HG02973 (cell line): ENCODE results near the gene TBCD.

Experiments
- ATAC-seq: cut with Tn5 transposase; IDR thresholded peaks from one replicate; pipeline ENCODE4 v1.9.1; 2021; ENCODE audit warnings: moderate library complexity; ENCODE audit not compliant: unreplicated experiment

The TBCD gene

DNA sequence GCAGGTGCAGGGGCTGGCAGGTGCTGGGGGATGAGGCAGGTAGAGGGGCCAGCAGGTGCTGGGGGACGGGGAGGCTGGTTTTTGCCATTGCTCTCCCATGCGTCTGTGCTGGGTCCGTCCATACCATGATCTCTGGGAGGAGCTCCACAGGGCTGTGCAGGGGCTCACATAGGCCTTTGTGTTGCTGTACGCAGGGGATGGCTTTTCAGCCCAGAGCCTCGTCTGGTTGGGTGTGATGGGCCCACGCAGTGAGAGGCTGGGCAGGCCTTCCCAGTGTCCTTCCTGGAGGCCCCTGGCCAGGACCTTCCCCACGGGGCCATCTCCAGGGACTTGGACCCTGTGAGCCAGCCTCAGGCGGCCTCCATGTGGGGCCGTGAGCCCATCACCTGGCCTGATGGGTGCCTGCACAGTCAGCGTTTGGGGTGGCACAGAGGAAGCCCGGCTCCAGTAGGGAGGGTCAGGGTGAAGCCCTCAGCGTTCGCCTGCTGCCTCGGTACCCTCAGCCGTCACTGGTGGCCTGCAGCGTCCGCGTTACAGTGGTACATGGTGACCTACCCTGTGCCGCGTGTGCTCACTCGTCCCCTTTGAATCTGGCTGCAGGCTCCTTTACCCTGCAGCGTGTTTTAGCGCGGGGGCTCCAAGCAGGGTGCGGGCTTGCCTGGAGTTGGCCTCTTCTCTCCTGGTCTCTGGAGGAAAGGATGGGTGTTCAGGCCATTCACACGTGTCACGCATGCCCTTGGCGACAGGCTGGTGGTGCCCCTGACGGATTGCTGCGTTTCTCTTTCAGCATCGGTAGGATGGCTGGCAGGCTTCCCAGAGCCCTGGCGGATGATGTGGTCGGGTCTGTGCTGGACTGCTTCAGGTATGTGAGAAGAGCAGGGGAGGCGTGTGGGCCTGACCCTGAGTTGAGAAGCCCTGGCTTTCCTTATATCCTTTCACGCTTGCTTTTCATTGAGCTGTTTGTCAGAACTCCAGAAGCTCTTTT, 57.3 kb downstream of the TBCD start:
- no peak for ATAC-seq

DNA sequence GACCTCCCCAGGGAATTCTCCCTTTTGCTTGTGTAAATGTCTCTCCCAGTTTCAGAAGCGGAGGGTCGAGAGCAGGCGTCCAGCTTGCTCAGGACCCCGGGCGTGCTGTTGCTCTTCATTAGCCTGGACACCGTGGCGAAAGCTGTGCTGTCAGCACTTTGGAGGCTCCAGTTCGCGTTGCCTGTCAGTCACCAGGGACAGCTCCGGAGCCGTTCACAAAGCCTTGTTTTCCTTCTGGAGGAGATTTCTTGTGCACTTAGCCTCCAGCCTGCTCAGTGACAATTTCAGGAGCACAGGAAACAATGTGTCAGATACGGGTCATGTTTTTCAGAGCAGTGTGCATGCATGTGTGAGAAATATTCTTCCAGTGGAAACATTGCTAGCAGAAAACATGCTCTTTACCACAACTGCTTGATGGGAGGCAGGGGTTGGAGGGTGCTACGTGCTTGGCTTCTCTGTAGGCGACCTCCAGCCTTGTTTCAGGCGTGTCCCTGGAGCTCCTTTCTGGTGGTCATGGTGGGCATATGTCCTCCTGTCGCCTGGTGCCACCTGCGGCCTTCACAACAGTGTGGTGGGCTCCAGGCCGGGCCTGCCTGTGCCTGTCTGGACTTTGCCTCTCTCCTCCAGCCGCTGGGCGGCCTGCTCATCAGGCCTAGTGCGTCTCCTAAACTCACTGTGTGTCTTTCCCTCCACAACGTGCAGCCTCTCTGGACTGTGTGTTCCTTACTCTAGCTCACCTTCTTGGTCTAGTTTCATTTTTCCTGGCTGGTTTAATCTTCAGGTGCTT, 59.0 kb downstream of the TBCD start:
- ATAC-seq: no peak

DNA sequence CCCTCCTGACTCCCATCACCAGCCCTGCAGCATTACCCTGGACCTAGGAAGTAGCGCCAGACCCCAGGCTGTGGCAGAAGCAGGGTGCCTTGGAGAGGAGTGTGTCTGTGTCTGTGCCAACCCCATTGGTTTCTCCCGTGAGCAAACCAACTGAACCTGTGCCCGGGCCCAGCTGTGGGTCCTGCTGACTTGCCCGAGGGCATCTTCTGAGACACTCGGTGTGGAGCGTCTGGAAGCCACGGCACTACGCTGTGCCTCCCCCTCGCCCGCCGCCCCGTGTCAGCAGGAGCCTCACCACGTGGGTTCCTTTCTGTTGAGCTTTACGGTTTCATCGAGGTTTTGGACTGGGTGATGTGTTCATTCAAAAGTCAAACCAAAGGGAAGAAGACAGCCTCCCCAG, 60.2 kb downstream of the TBCD start:
- ATAC-seq: no peak

DNA sequence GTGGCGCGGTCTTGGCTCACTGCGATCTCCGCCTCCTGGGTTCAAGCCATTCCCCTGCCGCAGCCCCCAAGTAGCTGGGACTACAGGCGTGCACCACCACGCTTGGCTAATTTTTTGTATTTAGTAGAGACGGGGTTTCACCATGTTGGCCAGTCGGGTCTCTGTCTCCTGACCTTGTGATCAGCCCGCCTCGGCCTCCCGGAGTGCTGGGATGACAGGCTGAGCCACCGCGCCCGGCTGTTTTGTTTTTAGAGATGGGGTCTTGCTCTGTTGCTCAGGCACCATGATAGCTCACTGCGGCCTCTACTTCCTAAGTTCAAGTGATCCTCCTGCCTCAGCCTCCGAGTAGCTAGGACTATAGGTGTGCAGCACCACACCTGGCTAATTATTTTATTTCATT, 60.7 kb downstream of the TBCD start:
- no peak for ATAC-seq

DNA sequence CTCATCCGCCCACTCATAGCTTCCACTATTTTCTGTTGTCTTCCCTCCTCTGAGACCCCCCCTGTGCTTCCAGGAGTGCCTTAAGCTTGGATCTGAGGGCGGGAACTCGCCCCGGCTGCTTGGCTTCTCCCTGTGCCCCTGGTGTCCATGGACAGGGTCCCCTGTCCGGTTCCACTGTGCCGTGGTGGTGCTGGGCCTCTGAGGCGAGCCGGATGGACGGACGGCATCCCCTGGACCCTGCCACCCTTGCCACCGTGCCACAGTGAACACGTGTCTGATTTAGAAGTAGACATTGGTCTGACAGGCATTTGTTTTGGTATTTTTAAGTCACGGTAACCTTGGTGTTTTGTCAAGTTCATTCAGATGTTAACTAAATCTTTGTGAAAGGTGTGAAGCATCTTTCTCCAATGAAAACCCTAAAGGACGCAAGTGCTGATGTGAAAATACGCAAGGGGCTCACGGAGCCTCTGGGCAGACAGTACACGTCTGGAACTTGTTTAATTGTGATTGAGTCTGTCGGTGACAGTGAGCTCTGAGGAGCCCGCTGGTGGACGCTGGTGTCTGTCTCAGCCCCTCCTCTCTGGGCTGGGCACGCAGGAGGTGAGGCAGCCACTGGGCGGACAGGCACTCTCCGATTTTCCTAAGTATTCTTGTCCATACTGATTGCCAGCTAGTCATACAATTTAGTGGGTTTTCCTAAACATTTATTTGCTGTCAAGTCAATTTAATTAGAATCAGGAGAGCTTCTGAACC, 61.6 kb downstream of the TBCD start:
- ATAC-seq: no peak

DNA sequence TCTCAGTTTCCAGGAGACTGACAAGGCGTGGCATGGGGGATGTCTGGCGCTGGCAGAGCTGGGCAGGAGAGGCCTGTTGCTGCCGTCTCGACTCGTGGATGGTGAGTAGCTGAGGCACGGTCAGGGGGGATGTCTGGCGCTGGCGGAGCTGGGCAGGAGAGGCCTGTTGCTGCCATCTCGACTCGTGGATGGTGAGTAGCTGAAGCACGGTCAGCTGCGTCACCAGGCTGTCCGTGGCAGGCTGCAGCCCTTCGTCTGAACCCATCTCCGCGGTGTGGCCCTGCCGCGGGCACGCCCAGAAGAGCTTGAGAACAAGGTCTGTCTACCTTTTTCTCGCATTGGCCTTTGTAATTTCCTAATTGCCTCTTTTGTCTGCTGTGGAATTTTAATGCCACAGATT, 63.0 kb downstream of the TBCD start:
- no peak for ATAC-seq

DNA sequence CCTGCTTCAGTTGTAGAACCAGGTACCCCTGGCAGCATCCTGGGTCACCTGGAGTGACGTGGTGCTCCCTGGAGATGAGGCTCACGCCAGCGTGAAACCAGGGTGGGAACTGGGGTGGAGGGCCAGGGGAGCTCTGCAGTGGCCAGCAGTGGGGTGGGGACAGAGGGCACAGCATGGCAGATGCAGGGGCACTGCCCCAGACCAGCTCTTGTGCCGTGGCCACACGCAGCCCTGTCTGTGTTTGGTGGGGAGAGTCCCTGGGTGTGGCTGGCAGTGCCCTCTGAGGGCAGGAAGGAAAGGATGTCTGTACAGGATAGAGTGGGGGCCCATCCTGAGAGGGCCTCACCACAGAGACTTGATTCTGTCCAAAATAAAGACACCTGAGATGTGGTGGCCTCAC, 63.5 kb downstream of the TBCD start:
- no peak for ATAC-seq

DNA sequence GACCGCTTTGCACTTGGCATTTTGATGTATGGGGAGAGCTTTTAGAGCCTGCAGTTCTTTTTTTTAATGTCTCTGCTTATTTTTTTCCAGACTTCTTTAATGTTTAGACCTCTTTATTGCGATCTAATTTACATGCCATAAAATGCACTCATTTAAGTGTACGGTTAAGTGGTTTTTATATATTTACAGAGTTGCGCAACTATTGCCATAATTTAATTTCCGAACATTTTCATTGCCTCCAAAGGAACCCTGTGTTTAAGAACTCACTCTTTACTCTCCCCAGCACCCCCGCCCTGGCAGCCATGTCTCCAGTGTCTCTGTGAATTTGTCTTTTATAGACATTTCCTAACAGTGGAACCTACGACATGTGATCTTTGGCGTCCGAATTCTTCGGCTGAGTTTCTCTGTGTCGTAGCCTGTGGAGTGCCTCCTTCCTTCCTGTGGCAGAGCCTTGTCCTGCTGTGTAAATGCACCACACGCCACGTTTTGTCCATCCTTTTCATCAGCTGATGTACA, 64.0 kb downstream of the TBCD start:
- no peak for ATAC-seq

DNA sequence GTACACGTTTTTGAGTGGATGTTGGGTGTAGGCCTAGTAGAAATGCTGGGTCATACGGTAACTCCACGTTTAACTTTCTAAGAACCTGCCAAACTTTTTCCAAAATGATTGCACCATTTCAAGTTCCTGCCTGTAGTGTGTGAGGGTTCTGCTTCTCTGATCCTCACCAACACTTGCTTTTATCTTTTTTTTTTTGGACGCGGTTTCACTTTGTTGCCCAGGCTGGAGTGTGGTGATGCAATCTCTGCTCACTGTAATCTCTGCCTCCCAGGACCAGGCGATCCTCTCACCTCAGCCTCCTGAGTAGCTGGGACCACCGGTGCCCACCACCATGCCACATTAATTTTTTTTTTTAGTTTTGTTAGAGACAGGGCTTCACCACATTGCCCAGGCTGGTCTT, 64.5 kb downstream of the TBCD start:
- no peak for ATAC-seq

DNA sequence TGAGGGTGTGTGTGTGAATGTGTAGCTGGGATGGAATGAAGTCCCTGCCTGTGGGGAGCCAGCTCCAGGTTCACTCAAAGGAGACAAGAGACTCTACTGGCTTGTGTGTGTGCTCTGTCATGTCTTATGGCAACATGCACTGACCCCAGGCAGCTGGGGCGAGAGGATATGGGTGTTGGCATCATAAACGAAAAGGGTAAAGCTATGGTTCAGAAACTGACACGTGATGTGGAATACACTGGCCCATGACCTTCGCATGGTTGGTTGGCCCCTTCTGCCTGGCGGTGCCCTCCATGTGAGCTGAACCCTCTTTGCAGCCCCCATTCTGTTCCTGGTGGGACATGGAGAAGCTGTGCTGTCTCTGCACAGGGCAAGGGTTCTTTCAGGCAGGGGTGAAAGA, 66.1 kb downstream of the TBCD start:
- no peak for ATAC-seq

DNA sequence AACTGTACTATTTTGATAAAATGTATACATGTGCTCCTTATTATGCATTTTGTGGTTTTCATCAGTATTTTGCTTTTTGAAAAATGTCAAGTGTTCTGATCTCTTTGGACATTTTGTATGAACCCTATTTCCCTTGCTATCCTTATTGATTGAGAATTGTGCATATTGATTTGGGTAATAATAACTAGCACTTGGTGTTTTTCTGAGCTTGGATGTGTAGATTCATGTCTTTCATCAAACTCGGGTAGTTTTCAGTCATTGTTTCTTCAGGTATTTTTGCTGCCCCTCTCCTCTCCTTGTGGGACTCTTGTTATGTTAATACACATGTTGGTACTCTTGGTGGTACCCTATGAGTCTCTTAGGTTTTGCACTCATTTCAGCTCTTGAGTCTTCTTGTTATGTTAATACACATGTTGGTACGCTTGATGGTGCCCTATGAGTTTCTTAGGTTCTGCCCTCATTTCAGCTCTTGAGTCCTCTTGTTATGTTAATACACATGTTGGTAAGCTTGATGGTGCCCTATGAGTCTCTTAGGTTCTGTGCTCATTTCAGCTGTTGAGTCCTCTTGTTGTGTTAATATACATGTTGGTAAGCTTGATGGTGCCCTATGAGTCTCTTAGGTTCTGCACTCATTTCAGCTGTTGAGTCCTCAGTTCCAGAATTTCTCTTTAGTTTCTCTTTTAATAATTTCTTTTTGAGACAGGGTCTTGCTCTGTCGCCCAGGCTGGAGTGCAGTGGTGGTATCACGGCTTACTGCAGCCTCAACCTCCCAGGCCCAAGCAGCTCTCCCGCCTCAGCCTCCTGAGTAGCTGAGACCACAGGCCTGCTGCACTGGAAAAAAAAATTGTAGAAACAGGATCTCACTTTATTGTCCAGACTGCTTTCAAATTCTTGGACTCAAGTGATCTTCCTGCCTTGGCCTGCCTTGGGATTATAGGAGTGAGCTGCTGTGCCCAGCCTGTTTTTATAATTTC, 68.7 kb downstream of the TBCD start:
- ATAC-seq: no peak

DNA sequence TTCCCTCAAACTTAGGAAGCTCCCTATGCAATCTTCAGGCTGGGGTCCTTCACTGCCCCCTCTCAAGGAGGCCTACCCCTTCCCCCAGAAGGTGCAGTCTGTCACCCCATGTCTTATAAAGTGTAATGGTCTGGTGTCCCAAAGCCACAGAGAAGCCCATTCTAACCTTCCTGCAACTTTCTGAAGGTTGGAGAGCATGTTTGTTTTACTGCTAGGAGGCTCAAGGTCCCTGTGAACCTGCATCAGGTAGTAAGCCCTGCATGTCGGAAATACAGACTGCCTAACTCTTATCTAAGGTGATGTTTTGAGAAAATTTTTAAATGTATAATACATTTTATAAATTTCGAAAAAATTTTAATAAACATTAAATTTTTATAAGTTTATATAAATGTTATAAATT, 69.7 kb downstream of the TBCD start:
- no peak for ATAC-seq

DNA sequence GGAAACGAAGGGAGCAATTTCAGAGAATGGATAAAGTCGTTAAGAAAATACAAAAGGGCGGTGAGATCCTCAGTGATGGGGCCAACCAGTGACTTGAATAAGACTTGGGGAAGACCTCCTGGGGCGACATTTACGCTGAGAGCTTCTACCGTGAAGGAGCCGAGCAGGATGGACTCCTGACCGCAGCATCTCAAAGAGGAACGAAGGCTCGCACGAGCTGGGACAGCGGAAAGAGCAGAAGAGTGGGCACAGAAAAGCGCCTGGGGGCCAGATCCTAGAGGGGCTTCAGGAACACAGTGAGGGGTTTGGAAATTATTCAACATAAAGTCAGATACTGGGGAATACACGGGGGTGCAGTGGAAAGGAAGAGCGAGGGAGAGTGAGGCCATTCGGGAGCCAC, 70.4 kb downstream of the TBCD start:
- no peak for ATAC-seq

DNA sequence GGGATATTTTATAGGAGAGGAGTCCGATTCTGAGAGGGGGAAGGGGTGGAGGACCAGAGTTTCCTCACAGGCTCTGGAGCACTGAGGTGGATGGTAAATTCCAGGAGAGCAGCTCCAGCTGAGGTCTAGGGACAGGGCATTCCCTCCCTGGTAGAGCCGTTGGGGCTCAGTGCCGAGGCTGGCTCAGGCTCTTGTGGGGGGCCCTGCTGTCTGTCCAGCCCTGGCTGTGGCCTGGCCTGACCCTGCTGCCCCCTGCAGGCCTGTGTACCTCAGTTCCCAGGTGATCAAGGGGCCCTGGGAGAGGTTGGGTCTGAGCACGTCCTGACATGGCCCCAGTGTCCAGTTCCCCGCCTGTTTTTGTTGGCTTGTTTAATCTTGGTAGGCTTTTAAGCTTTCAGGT, 71.1 kb downstream of the TBCD start:
- ATAC-seq: no peak

DNA sequence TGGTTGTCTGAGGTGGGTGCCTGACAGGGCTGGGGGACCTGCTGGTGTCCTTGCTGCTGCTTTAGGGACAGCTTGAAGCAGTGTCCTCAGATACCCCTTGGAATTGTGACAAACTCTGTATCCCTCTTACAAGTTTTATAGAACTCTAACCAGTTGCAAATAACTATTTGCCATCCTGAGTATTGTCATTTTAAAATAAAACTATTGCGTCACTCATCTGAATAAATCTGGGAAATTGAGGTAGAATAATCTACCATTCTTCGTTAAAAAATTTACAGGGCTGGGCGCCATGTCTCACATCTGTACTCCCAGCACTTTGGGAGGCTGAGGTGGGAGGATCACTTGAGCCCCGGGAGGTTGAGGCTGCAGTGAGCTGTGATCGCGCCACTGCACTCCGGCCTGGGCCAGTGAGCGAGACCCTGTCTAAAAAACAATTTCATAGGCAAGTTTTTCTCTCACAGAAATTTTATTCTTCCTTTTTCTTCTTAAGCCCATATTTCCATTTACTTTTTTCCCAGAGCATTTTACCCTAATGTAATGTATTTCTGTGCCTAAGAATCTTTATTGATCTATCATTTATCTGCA, 73.8 kb downstream of the TBCD start:
- ATAC-seq: no peak

DNA sequence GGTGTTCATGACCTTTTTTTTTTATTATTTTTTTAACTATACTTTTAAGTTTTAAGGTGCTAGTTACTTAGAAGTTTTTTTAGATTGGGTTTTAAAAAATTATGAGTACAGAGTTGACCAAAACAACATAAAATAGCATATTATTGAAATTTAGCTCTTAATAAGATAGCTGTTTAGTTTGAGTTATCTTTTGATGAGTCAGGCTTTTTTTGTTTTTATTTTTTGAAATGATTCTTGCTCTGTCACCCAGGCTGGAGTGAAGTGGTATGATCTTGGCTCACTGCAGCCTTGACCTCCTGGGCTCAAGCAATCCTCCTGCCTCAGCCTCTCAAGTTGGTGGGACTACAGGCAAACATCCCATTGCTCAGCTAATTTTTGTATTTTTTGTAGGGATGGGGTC, 74.3 kb downstream of the TBCD start:
- ATAC-seq: no peak

DNA sequence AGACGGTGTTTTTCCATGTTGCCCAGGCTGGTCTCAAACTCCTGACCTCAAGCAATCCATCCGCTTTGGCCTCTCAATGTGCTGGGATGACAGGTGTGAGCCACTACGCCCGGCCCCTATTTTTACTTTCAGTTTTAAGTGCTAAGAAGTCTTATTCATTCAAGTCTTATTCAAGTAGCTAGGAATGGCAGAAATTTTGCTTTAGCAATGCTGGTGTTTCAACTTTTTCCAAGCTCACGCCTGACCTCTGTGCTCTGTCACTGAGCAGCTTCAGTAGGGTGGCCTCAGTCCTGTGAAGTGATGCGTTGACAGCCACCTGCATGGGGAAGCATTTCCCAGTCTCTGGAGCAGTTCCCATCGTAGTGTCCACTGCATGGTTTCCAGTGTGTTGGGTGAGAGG, 75.1 kb downstream of the TBCD start:
- no peak for ATAC-seq

DNA sequence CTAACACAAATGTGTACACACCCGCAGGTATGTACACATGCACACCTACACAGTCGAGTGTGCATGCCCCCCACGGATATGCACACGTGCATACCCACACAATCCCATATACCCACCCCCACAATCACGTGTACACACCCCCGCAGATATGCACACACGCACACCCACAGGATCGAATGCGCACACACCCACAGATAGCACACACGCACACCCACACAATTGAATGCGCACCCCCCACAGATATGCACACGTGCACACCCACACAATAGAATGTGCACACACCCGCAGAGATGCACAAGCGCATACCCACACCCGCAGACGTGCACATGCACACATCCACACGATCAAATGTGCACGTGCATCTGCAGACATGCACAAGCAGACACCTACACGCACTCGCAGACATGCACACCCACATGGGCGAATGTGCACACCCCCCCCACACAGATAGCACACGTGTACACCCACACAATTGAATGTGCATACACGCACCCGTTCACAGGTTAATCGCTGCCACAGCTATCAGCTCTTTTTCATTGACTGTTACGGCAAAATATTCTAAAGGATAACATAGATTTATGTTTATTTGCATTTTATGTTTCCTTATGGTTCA, 77.1 kb downstream of the TBCD start:
- ATAC-seq: no peak

DNA sequence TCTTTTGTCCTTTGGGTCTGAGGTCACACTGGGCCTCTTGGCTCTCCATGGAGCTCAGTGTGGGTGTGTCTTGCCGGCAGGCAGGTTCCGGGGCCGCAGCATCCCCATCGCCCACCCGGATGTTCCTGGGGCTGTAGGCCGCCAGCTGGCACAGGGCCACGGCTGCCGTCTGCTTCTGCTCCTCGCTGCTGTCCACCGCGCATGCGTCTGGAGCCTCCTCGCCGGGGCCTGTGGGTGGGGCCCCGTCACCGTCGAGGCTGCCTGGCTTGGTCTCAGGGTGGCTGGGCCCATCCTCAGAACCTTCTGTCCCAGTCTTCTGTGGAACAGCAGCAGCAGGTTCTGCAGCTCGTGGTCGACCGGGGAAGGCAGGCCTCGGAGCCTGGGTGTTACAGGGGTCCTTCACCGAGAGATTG, 78.4 kb downstream of the TBCD start:
- no peak for ATAC-seq
